Ovary (tissue), 9 donors: ENCODE data around the gene SLC15A5. TPM values are rescaled to one million over a fixed set of nuclear protein-coding genes. Genes with fewer than 3 reads are reported as not detected.

Experiments used
- DNase-seq, 5 donors: peaks; one replicate each; pipeline ENCODE4 v3.0.0-alpha.2; 2019 to 2020
- H3K27ac ChIP-seq, 2 donors: fragments of 200-600 bp; one replicate each; pipeline versions ENCODE4 v1.5.1 to v1.8.0; 2019 to 2022
- H3K27me3 ChIP-seq: fragments of 200-600 bp; one replicate; pipeline ENCODE4 v1.8.0; 2022
- H3K36me3 ChIP-seq: fragments of 200-600 bp; sonication (generic); one replicate; pipeline ENCODE4 v1.5.1; 2019
- H3K4me1 ChIP-seq: one replicate; pipeline ENCODE4 v1.8.1; 2013; ENCODE audit warnings: mild to moderate bottlenecking, moderate library complexity; ENCODE audit not compliant: insufficient read depth
- H3K4me3 ChIP-seq: fragments of 200-600 bp; sonication (generic); one replicate; pipeline ENCODE4 v1.5.1; 2017
- H3K9me3 ChIP-seq, 2 donors: fragments of 200-600 bp in 1 of 2; sonication (generic) in 1 of 2; one replicate each; pipeline versions ENCODE4 v1.5.1 to v1.8.1; 2013 to 2019; ENCODE audit warnings: mild to moderate bottlenecking in 1 of 2, moderate library complexity in 1 of 2
- EP300 ChIP-seq: sonication (generic); formaldehyde crosslinking; IDR thresholded peaks from one replicate; pipeline ENCODE4 v1.6.1; 2017; ENCODE audit warnings: antibody characterized with exemption
- POLR2A ChIP-seq: fragments of 450-650 bp; IDR thresholded peaks from one replicate; pipeline ENCODE4 v1.6.1; 2017; ENCODE audit warnings: antibody characterized with exemption, mild to moderate bottlenecking, moderate library complexity
- WGBS, 3 donors: extraction: QIAGEN DNeasy Blood & Tissue Kit in 1 of 3; methylation state at CpG; one replicate each; pipeline versions ENCODE4 v1.1.5 to v1.1.7; 2013 to 2017; 5-methylcytosine and 5-hydroxymethylcytosine counted together
- intact Hi-C, 4 donors: fragments of 100-400 bp; cut with DNase I; formaldehyde crosslinking; loops; one replicate each; pipeline versions ENCODE4 v1.11.0 to v1.15.1; 2022 to 2023
- polyA plus RNA-seq, 2 donors: library from polyadenylated mRNA; stranded (reverse); fragments of 200-250 nt in 1 of 2; fragments of 350-450 nt in 1 of 2; fragmentation: Illumina TruSeq in 1 of 2; extraction: RNeasy Lipid Tissue Mini Kit (QIAGEN cat#74804) in 1 of 2; gene quantifications; one replicate each; pipeline ENCODE4 v1.2.3, GENCODE V29; 2013 to 2014
- total RNA-seq, 7 donors: library from RNA; depleted of rRNA in 2 of 7; stranded (reverse); fragments of >200 nt in 2 of 7; fragmentation: NEBNext Ultra II Directional in 3 of 7; extraction: Animal tissue kit (Norgen Biotek cat#: 25700) in 3 of 7; gene quantifications; one replicate each; pipeline versions ENCODE4 v1.1.0 to v1.2.4, GENCODE V29; 2016 to 2023
- TF ChIP-seq, protein P1 (sequence below), 3 donors: fragments of 450-650 bp in 2 of 3; fragments of 200-600 bp in 1 of 3; IDR thresholded peaks; one replicate each; pipeline versions ENCODE4 v1.5.1 to v1.8.0; 2016 to 2022; ENCODE audit warnings: antibody characterized with exemption in 3 of 3, mild to moderate bottlenecking in 1 of 3
- donor health status: DM: no; HTN: no; CAD: no; lungs with moderate emphysema.
- donor health status: DM: no; HTN: no; CAD: no.
- donor health status: Bipolar disorder and iron deficiency.
- donor health status: DM: yes; HTN: yes; CAD: no.
- donor health status: DM: no; HTN: no; CAD: no.
- donor health status: DM: yes; HTN: yes; CAD: no.

SLC15A5 gene
- total and polyA plus RNA-seq, 9 donors = not detected

DNA sequence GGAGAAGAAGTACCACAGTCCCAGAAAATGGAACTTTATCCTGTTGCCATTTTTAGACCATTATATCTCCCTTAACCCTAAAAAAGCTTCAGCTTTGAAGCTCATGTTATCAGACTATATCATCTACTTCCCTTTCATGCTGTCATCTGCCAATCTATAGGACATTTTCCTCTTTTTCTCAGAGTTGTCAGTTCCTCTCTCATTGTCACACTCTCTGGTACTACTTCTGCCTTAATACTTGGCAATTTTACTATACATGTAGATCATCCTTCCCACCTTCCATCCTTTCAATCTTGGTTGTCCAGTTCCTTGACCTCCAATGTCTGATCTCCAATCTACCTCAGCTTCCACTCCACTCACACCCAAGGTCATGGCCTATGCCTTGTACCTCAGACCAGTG is 57.4 kb downstream of the SLC15A5 start:
- Histone ChIP-seq H3K27me3 (no peaks in the 10 kb centered on the region), H3K27ac (no peak overlapping the region), H3K4me3 (no peak overlapping the region), H3K4me1 (no peaks in the 10 kb centered on the region), H3K9me3 (no peaks in the 10 kb centered on the region), H3K36me3 (no peaks in the 10 kb centered on the region)
- TF ChIP-seq, protein P1, sequence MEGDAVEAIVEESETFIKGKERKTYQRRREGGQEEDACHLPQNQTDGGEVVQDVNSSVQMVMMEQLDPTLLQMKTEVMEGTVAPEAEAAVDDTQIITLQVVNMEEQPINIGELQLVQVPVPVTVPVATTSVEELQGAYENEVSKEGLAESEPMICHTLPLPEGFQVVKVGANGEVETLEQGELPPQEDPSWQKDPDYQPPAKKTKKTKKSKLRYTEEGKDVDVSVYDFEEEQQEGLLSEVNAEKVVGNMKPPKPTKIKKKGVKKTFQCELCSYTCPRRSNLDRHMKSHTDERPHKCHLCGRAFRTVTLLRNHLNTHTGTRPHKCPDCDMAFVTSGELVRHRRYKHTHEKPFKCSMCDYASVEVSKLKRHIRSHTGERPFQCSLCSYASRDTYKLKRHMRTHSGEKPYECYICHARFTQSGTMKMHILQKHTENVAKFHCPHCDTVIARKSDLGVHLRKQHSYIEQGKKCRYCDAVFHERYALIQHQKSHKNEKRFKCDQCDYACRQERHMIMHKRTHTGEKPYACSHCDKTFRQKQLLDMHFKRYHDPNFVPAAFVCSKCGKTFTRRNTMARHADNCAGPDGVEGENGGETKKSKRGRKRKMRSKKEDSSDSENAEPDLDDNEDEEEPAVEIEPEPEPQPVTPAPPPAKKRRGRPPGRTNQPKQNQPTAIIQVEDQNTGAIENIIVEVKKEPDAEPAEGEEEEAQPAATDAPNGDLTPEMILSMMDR (IDR thresholded peaks at IDR 0.05) = no peak
- no peak for TF ChIP-seq POLR2A
- no peak for TF ChIP-seq EP300
- intact Hi-C loops = no loop called here
- DNase-seq = no peak

DNA sequence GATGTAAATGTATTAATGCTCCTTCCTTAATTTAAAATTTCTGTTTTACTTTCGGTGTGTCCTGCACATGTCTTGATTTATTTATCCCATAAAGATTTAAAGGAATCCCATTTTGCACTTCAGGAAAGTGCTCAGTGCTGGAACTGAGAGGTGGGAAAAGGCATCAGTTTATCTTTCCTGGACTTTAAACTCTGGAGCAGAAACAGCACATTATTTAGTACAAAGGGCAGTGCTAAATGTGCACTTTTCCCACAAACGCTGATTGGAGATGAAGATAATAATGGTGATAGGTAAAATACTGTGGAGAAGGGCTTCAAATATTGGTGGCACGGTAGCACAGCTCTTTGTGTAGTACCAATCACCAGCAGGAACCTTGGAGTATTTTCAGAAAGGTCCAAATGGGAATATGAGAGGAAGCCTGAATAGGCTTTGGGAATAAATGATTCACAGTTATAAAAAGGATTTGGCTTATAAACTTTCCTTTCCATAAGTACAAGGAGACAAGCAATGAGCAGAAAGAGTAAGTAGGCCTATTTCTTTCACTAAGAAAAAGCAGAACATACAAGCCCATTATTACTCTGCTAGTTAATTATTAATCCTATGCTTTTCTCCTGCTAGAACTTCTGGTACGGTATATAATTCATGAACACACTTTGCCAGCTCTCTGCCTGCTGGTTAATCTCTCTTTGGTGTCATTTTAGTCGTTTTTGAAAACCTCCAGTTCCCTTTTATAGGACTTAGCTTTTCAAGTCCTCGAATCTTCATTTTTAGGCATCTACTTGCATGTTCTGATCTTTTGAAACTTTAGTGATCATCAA is 58.3 kb downstream of the SLC15A5 start:
- Histone ChIP-seq H3K27ac (no peak overlapping the region), H3K4me3 (no peak overlapping the region), H3K27me3 (no peaks in the 10 kb centered on the region), H3K4me1 (no peaks in the 10 kb centered on the region), H3K9me3 (no peaks in the 10 kb centered on the region), H3K36me3 (no peaks in the 10 kb centered on the region)
- DNase-seq = no peak
- intact Hi-C loops = no loop called here
- 66 to 75% (median 70%) methylated on average over 6 of the region's 6 CpGs for WGBS, 3 donors
- TF ChIP-seq POLR2A = no peak
- TF ChIP-seq, protein P1 (IDR thresholded peaks at IDR 0.05) = no peak
- TF ChIP-seq EP300 = no peak

DNA sequence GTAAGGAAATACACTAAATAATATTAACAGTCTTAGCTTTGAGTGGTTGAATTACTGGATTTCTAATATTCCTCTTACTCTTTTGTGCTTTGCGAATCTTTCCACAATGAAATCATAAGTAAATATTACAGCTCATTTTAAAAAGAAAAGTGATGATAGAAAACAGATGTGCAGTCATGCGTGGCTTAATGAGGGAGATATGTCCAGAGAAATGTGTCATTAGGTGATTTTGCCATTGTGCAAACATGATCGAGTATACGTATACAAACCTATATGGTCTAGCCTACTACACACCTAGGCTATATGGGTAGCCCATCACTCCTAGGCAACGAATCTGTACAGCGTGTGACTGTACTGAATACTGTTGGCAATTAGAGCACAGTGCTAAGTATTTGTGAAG is 59.3 kb downstream of the SLC15A5 start:
- no peak for TF ChIP-seq EP300
- TF ChIP-seq, protein P1 (IDR thresholded peaks at IDR 0.05) = no peak
- TF ChIP-seq POLR2A = no peak
- intact Hi-C loops = no loop called here

DNA sequence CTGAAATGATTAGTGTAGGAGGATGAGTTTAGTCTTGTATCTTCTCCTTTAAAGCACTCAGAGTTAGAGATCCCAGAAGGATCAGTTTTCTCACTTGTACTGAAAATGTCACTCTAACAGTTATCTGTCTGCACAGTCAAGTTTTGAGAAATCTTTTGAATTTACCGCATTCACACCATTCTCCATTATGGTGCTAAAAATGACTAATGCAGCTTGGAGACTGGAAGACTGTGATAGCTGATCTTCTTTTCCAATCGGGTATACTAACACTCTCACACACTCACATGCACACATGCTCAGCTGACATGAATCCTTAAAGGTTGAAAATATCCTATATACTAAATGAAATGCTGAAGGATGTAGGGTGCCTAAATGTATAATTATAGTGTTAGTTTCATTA is 65.8 kb downstream of the SLC15A5 start:
- H3K4me1 ChIP-seq = no peaks in the 10 kb centered on the region
- no peaks in the 10 kb centered on the region for H3K27me3 ChIP-seq
- H3K9me3 ChIP-seq = no peaks in the 10 kb centered on the region
- no peak overlapping the region for H3K4me3 ChIP-seq
- TF ChIP-seq POLR2A (no peak), EP300 (no peak)
- TF ChIP-seq, protein P1 (IDR thresholded peaks at IDR 0.05) = no peak
- DNase-seq = no peak
- no peak overlapping the region for H3K27ac ChIP-seq
- intact Hi-C loops = no loop called here
- WGBS, 3 donors = 74 to 89% (median 77%) methylated on average over 2 of the region's 2 CpGs
- no peaks in the 10 kb centered on the region for H3K36me3 ChIP-seq

More for the DNA sequence above, 59.3 kb downstream of the SLC15A5 start:
- Histone ChIP-seq H3K27ac (no peak overlapping the region), H3K36me3 (no peaks in the 10 kb centered on the region), H3K9me3 (no peaks in the 10 kb centered on the region), H3K4me3 (no peak overlapping the region), H3K27me3 (no peaks in the 10 kb centered on the region), H3K4me1 (no peaks in the 10 kb centered on the region)
- DNase-seq = no peak
- WGBS, 3 donors = 64 to 73% (median 69%) methylated on average over 6 of the region's 6 CpGs
